ENCODE measurements around the gene ABCC4.
A peak's percentile ranks its signal among the peaks of the same experiment; 100 is the strongest.

Gene ABCC4, protein sequence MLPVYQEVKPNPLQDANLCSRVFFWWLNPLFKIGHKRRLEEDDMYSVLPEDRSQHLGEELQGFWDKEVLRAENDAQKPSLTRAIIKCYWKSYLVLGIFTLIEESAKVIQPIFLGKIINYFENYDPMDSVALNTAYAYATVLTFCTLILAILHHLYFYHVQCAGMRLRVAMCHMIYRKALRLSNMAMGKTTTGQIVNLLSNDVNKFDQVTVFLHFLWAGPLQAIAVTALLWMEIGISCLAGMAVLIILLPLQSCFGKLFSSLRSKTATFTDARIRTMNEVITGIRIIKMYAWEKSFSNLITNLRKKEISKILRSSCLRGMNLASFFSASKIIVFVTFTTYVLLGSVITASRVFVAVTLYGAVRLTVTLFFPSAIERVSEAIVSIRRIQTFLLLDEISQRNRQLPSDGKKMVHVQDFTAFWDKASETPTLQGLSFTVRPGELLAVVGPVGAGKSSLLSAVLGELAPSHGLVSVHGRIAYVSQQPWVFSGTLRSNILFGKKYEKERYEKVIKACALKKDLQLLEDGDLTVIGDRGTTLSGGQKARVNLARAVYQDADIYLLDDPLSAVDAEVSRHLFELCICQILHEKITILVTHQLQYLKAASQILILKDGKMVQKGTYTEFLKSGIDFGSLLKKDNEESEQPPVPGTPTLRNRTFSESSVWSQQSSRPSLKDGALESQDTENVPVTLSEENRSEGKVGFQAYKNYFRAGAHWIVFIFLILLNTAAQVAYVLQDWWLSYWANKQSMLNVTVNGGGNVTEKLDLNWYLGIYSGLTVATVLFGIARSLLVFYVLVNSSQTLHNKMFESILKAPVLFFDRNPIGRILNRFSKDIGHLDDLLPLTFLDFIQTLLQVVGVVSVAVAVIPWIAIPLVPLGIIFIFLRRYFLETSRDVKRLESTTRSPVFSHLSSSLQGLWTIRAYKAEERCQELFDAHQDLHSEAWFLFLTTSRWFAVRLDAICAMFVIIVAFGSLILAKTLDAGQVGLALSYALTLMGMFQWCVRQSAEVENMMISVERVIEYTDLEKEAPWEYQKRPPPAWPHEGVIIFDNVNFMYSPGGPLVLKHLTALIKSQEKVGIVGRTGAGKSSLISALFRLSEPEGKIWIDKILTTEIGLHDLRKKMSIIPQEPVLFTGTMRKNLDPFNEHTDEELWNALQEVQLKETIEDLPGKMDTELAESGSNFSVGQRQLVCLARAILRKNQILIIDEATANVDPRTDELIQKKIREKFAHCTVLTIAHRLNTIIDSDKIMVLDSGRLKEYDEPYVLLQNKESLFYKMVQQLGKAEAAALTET (N-terminal part only)

DNA sequence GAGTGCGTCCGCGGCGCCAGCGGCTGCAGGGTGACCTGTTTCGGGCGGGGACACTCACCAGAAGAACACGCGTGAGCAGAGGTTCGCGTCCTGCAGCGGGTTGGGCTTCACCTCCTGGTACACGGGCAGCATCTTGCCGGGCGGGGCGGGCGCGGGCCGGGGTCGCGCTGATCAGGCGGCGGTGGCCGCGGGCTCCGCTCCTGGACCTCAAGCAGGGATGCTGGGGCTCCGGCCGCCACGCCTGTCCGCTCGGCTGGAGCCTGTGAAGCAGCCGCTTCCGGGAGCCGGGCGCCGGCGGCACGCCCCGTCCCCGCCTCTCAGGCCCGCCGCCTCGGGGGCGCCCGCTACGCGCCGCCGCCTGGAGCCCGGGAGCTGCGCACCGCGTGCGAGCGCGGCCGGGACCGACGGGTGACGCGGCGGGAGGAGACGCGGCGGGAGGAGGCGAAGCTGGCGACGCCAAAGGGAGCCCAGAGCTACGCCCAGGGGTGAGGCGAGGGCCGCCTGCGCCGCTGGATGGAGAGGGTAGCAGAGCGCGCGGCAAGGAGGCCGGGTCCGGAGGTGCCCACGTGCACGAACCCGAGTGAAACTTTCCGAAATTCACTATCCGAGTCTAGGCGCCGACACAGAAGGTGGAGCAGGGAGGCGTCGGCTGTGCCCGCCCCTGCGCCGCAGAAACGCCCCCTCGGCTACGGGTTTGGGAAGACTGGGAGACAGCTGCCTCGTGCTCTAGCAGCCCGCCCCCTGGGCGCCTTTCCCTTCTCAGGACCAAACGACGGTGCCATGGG lies at the start of gene ABCC4:
ABCC4 (minus strand) TSS at position 269 of the 785 bp plus-strand sequence; CDS start at position 132, 137 bp downstream.
- peak; percentile 78 for DNase-seq

- DNase-seq = no peak
Observed at GRCh38 chr13:95349267-95349666, 48.0 kb upstream of the ABCC4 start.

DNA sequence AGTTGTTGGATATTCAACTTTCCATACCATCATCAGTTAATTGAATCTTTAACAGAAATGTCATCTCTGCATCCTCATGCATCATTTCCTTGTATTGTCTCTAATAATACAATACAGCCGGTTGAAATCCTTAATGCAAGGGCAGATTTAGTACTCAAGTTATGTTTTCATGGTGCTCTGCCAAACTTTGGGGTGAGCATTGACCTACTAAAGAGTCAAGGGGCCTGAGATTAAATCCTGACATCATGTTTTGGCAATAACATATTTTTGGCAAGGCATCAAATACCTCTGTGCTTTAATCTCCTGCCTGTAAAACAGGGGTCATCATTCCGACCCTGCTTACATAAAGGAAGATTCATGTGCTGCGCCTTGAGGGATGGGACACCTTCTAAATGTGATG lies 42.7 kb upstream of the ABCC4 start:
- no peak for DNase-seq

GRCh38 chr13:95341441-95341840 lies 40.2 kb upstream of the ABCC4 start:
- DNase-seq = no peak

- no peak for DNase-seq
Observed at GRCh38 chr13:95338905-95339304, 37.7 kb upstream of the ABCC4 start.

GRCh38 chr13:95337597-95337996 lies 36.3 kb upstream of the ABCC4 start:
- DNase-seq = no peak

DNA sequence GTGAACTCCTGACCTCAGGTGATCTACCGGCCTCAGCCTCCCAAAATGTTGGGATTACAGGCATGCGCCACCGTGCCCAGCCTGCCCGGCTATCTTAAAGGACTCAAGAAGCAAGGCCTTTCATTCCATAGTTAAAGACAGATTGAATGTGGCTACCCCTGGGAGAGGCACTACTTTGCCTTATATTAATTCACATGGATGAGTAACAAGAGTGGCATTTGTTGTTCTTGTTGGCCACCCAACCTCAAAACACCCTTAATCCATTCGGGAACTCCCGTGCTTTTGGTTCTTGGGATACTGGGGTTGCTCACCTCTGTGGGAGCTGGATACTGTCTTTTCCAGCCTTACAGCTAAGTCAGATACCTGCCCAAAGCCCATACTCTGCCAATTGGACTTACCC lies 34.4 kb upstream of the ABCC4 start:
- DNase-seq = no peak

- no peak for DNase-seq
Observed at GRCh38 chr13:95328386-95328785, 27.1 kb upstream of the ABCC4 start.

DNA sequence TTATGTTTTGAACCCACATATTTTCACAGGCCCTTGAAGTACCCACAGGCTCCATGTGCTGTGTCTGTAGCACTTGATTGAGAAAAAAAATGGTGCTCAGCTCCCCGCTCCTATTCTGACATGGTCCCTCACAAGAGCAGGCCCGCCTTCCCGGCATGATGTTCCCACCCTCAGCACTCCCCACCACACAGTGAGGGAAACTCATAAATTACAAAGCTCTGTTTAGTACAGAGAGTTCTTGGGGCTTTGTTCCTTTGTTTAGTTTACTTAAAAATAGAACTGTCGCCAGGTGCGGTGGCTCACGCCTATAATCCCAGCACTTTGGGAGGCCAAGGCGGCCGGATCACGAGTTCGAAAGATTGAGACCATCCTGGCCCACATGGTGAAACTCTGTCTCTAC lies 25.9 kb upstream of the ABCC4 start:
- DNase-seq = no peak

- DNase-seq = no peak
Observed at GRCh38 chr13:95326695-95327094, 25.4 kb upstream of the ABCC4 start.

- no peak for DNase-seq
Observed at GRCh38 chr13:95325485-95325884, 24.2 kb upstream of the ABCC4 start.

GRCh38 chr13:95323930-95324662 lies 22.8 kb upstream of the ABCC4 start:
- peak; percentile 16 for DNase-seq

- DNase-seq = no peak
Observed at GRCh38 chr13:95319551-95320274, 18.5 kb upstream of the ABCC4 start.

- no peak for DNase-seq
Observed at GRCh38 chr13:95317039-95317989, 16.1 kb upstream of the ABCC4 start.

GRCh38 chr13:95315752-95316151 lies 14.5 kb upstream of the ABCC4 start:
- DNase-seq = no peak

- no peak for DNase-seq
Observed at GRCh38 chr13:95307507-95307906, 6.3 kb upstream of the ABCC4 start.

DNA sequence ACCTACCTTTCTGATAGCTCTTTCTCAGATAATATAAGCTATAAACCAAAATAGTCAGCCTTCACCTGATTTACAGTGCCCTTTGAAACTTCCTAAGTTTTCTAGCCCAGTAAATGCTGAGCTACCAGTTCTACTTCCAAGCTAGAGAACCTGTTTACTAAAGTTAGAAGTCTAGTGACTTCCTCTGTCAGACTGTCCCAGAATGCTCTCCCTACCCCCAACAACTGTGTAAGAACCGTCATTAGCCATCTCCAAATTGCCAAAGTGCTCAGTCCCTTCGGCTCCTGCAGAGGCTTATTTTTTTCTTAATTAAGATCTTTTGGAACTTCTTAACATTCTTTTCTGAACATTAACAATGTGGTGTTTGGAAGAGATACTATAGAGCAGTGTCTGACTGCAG lies 3.2 kb upstream of the ABCC4 start:
- no peak for DNase-seq

- no peak for DNase-seq
Observed at GRCh38 chr13:95301968-95302393, 730 bp upstream of the ABCC4 start.

- peak; percentile 53 for DNase-seq
Observed at GRCh38 chr13:95300625-95301182, 547 bp downstream of the ABCC4 start.

Data from NCI-H345 (cell line).